ENCODE data around the gene AGK.
"Not testable (repeated sequence)": the region's sequence is repeated elsewhere in the genome, so short reads cannot be mapped to it uniquely, and the experiment has no call there.

AGK gene

GRCh38 chr7:141557360-141557759 lies 6.2 kb downstream of the AGK start:
- no peak for DNase-seq

GRCh38 chr7:141557831-141558531 lies 6.8 kb downstream of the AGK start:
- DNase-seq: not testable (repeated sequence)

- DNase-seq: no peak
Observed at GRCh38 chr7:141558544-141559183, 7.5 kb downstream of the AGK start.

GRCh38 chr7:141559961-141560360 lies 8.8 kb downstream of the AGK start:
- no peak for DNase-seq

- no peak for DNase-seq
Observed at GRCh38 chr7:141562036-141562435, 10.8 kb downstream of the AGK start.

- DNase-seq: no peak
Observed at GRCh38 chr7:141562543-141562942, 11.3 kb downstream of the AGK start.

GRCh38 chr7:141562972-141563371 lies 11.8 kb downstream of the AGK start:
- no peak for DNase-seq

GRCh38 chr7:141563956-141564623 lies 12.9 kb downstream of the AGK start:
- no peak for DNase-seq

GRCh38 chr7:141567432-141567831 lies 16.2 kb downstream of the AGK start:
- no peak for DNase-seq

GRCh38 chr7:141568227-141568626 lies 17.0 kb downstream of the AGK start:
- no peak for DNase-seq

GRCh38 chr7:141571059-141571458 lies 19.8 kb downstream of the AGK start:
- DNase-seq: no peak

- DNase-seq: no peak
Observed at GRCh38 chr7:141572175-141572574, 21.0 kb downstream of the AGK start.

- no peak for DNase-seq
Observed at GRCh38 chr7:141573511-141573910, 22.3 kb downstream of the AGK start.

GRCh38 chr7:141575164-141575563 lies 24.0 kb downstream of the AGK start:
- DNase-seq: no peak

- no peak for DNase-seq
Observed at GRCh38 chr7:141575654-141576448, 24.6 kb downstream of the AGK start.

GRCh38 chr7:141577043-141577839 lies 26.0 kb downstream of the AGK start:
- DNase-seq: no peak

GRCh38 chr7:141579953-141580352 lies 28.7 kb downstream of the AGK start:
- DNase-seq: not testable (repeated sequence)

GRCh38 chr7:141582063-141582462 lies 30.9 kb downstream of the AGK start:
- not testable (repeated sequence) for DNase-seq

GRCh38 chr7:141584935-141585334 lies 33.7 kb downstream of the AGK start:
- no peak for DNase-seq

GRCh38 chr7:141585592-141586510 lies 34.6 kb downstream of the AGK start:
- DNase-seq: no peak

GRCh38 chr7:141586878-141587277 lies 35.7 kb downstream of the AGK start:
- DNase-seq: no peak

Measured in right forelimb (tissue), 1 donor.